ENCODE measurements around the gene ADGRA1.

Gene ADGRA1

GRCh38 chr10:133113847-133114246, 26.1 kb downstream of the ADGRA1 start:
- H3F3A ChIP-seq (ENCODE audit: low read depth): no peaks in the 10 kb centered on the region
- H2AFZ ChIP-seq (ENCODE audit: low read length): no peak overlapping the region
- H3K4me1 ChIP-seq (ENCODE audit: insufficient read depth, low read length, poor library complexity, severe bottlenecking): no peaks in the 10 kb centered on the region
- H3K4me3 ChIP-seq (ENCODE audit: low read length, poor library complexity, severe bottlenecking): no peak overlapping the region
- H3K9ac ChIP-seq (ENCODE audit: low read depth, low read length, poor library complexity, severe bottlenecking): no peak overlapping the region
- no peak for TF ChIP-seq EZH2phosphoT487 (IDR thresholded peaks at IDR 0.05; ENCODE audit: borderline replicate concordance)
- no peak for TF ChIP-seq CTCF (conservative IDR thresholded peaks at IDR 0.05; ENCODE audit: low read length)
- peaks cover 36% of the 10 kb centered on the region; the same call in 1 of the 2 replicates for H3K9me3 ChIP-seq (ENCODE audit: insufficient read depth, low read depth, low read length)
- H3K36me3 ChIP-seq (ENCODE audit: insufficient read depth, low read length): no peaks in the 10 kb centered on the region
- no peak overlapping the region for H3K4me2 ChIP-seq (ENCODE audit: low read depth, low read length, poor library complexity, severe bottlenecking)
- H3K79me2 ChIP-seq (ENCODE audit: insufficient read depth, low read length): no peaks in the 10 kb centered on the region
- H4K20me1 ChIP-seq (ENCODE audit: insufficient read depth, low read length, poor library complexity, severe bottlenecking): no peaks in the 10 kb centered on the region
- H3K9me2 ChIP-seq (replicated peaks; ENCODE audit: low read depth, low read length): no peaks in the 10 kb centered on the region
- no peaks in the 10 kb centered on the region for H3K27me3 ChIP-seq (ENCODE audit: insufficient read depth, low read length, poor library complexity, severe bottlenecking)

- Histone ChIP-seq H3K4me2 (ENCODE audit: low read depth, low read length, poor library complexity, severe bottlenecking) (no peak overlapping the region), H3K36me3 (ENCODE audit: insufficient read depth, low read length) (no peaks in the 10 kb centered on the region), H3K79me2 (ENCODE audit: insufficient read depth, low read length) (no peaks in the 10 kb centered on the region), H2AFZ (ENCODE audit: low read length) (no peak overlapping the region), H3K9me2 (replicated peaks; ENCODE audit: low read depth, low read length) (no peaks in the 10 kb centered on the region), H3K9ac (ENCODE audit: low read depth, low read length, poor library complexity, severe bottlenecking) (no peak overlapping the region), H3K4me1 (ENCODE audit: insufficient read depth, low read length, poor library complexity, severe bottlenecking) (no peaks in the 10 kb centered on the region), H3F3A (ENCODE audit: low read depth) (no peaks in the 10 kb centered on the region), H4K20me1 (ENCODE audit: insufficient read depth, low read length, poor library complexity, severe bottlenecking) (no peaks in the 10 kb centered on the region), H3K9me3 (ENCODE audit: insufficient read depth, low read depth, low read length) (peaks cover 36% of the 10 kb centered on the region; the same call in 1 of the 2 replicates), H3K27me3 (ENCODE audit: insufficient read depth, low read length, poor library complexity, severe bottlenecking) (no peaks in the 10 kb centered on the region), H3K4me3 (ENCODE audit: low read length, poor library complexity, severe bottlenecking) (no peak overlapping the region)
- TF ChIP-seq CTCF (conservative IDR thresholded peaks at IDR 0.05; ENCODE audit: low read length) (no peak), EZH2phosphoT487 (IDR thresholded peaks at IDR 0.05; ENCODE audit: borderline replicate concordance) (no peak)
These were observed 26.5 kb downstream of the ADGRA1 start for GRCh38 chr10:133114251-133114650.

- TF ChIP-seq EZH2phosphoT487 (IDR thresholded peaks at IDR 0.05; ENCODE audit: borderline replicate concordance): no peak
- TF ChIP-seq CTCF (conservative IDR thresholded peaks at IDR 0.05; ENCODE audit: low read length): no peak
- no peaks in the 10 kb centered on the region for H4K20me1 ChIP-seq (ENCODE audit: insufficient read depth, low read length, poor library complexity, severe bottlenecking)
These were observed 27.2 kb downstream of the ADGRA1 start for GRCh38 chr10:133114726-133115452.

More at GRCh38 chr10:133114726-133115452, 27.2 kb downstream of the ADGRA1 start:
- Histone ChIP-seq H3K4me3 (ENCODE audit: low read length, poor library complexity, severe bottlenecking) (no peak overlapping the region), H3K4me1 (ENCODE audit: insufficient read depth, low read length, poor library complexity, severe bottlenecking) (no peaks in the 10 kb centered on the region), H3F3A (ENCODE audit: low read depth) (no peaks in the 10 kb centered on the region), H2AFZ (ENCODE audit: low read length) (no peak overlapping the region), H3K4me2 (ENCODE audit: low read depth, low read length, poor library complexity, severe bottlenecking) (no peak overlapping the region), H3K9me3 (ENCODE audit: insufficient read depth, low read depth, low read length) (peaks cover 35% of the 10 kb centered on the region; the same call in 1 of the 2 replicates), H3K9me2 (replicated peaks; ENCODE audit: low read depth, low read length) (no peaks in the 10 kb centered on the region), H3K36me3 (ENCODE audit: insufficient read depth, low read length) (no peaks in the 10 kb centered on the region), H3K9ac (ENCODE audit: low read depth, low read length, poor library complexity, severe bottlenecking) (no peak overlapping the region), H3K79me2 (ENCODE audit: insufficient read depth, low read length) (no peaks in the 10 kb centered on the region), H3K27me3 (ENCODE audit: insufficient read depth, low read length, poor library complexity, severe bottlenecking) (no peaks in the 10 kb centered on the region)
